GM19452 (cell line): ENCODE measurements around the gene TARS3.
"Not testable (repeated sequence)": the region's sequence is repeated elsewhere in the genome, so short reads cannot be mapped to it uniquely, and the experiment has no call there.

ENCODE experiments used
- ATAC-seq: cut with Tn5 transposase; IDR thresholded peaks from one replicate; pipeline ENCODE4 v1.9.1; 2021; ENCODE audit not compliant: unreplicated experiment

The TARS3 gene

DNA sequence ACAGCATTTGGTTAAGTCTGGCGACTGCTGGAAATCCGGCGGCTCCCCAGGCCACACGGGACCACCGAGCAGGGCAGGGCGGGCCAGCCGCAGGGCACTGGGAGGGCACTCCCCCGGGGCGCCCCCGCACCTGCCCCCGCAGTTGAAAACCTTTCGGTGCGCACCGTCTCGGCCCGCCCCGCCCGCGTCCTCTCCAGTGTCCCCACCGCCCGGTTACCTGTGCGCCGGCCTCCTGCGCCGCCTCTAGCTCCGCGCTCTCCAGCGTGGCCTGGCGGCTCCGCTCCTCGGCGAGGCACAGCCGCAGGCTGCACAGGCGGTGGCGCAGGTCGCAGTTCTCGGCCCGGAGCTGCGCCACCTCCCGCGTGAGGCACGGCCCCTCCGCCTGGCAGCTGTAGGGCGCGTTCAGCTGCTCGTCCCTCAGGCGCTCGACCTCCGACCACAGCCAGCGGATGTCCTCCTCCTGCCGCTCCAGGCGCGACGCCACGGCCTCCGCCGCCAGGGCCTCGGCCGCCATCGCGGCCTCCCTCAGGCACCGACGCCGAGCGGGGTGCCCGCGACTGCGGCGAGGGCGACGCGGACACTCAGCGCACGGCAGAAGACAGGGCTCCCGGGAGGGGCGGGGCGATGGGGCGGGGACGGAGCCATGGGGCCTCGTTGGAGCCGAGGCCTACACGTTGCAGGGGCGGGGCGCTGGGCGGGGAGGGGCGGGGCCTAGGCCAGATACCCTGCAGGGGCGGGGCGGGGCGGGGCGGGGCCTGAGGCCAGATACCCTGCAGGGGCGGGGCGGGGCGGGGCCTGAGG, at the start of gene TARS3:
Gene TARS3 (minus strand): TSS at position 600 of the 801 bp plus-strand sequence. CDS start 86 bp downstream, at position 514.
- ATAC-seq = peak; percentile 91

DNA sequence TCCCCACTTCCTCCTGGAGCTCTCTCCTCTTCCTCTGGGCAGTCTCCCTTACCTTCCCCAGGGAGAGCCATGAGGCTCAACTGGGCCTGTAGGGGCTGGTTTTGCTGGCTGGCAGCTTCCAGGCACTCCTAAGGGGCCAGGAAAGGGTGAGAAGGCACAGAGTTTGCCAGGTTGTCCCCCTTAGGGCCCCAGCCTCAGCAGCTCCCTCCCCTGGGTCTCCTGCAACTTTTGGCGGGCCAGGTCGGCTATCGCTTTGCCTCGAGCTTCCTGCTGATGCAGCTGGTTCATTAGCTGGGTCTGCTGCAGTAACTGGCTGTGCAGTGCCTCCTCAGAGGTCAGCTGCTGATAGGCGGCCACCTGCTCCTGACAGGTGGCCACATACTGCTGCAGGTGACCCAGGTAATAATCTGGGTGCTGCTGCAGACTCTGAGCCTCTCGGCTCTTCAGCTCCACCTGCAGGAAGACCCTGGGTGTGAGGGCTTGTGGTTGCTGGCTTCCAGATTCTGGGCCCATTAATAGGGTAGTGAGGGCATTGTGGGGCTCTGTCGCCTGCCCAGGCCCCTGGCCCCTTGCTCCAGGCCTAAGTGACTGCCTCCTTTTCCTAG, 49.3 kb upstream of the TARS3 start:
- ATAC-seq = no peak

DNA sequence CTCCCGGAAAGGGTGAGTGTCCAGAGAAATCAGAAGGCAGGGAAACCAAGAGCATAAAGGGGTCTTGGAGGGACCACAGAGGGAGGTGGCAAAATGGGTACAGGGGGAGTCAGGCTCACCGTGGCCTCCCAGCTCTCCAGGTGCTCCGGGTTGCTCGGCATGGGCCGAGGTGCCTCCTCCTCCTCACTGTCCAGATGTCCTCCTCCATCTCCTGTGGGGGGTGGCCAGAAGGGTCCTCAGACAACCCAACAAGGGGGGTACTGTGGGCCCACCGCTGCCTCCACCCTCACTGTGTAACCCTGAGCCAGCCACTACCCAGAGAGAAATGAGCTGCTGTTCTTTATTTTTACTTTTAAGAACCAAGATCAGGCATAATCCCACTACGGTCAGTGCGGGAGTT, 48.6 kb upstream of the TARS3 start:
- ATAC-seq = no peak

DNA sequence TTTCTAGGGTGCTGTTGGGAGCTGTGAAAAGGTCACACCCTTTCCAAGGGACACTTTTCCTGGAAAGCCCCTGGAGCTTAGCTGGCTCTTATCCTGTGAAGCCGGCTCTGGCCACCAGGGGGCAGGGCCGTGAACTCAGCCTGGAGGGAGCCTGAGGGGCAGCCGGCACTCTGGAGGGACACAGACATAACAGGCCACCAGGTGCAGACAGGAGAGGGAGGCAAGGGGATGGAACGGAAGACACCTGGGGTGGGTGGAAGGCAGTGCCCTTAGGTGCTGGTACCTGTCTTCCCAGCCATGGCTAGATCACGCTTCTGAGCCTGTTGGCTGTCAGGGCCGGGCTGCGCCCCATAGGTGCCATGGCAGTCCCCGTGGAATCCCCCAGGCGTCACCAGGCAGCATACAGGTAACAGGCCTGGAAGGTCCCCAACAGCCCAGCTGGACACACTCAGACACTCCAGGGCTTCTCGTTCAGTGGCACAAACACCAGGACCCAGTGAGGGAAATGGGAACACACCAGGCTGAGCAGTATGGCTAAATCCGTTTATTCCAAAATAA, 42.9 kb upstream of the TARS3 start:
- not testable (repeated sequence) for ATAC-seq

DNA sequence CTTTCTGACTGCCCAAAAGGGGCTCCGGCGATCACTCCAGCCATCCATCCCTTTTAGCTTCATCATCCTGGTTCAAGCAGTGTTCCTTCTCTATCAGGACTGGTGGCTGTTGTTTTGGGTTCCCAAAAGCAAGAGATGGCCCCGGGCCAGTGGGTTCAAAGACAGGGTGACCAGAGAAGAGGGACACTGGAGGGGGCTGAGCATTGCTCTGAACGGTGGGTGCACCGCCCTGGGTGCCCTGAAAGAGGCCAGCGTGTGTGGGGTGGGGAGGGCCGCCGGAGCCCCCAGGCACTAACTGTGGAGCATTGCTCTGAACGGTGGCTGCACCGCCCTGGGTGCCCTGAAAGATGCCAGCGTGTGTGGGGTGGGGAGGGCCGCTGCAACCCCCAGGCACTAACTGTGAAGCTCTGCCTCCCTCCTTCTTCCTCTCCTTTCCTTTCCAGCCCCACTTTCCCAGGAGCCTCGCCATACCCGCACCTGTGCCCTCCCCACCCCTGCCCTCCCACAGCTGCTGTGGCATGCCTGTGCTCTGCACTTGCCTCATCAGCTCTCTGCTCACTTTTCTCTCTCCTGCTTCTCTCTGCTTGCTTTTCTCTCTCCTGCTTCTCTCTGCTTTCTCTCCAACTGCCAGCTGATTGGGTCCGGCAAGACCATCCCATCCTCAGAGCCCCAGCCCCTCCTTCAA, 41.6 kb upstream of the TARS3 start:
- ATAC-seq = no peak

DNA sequence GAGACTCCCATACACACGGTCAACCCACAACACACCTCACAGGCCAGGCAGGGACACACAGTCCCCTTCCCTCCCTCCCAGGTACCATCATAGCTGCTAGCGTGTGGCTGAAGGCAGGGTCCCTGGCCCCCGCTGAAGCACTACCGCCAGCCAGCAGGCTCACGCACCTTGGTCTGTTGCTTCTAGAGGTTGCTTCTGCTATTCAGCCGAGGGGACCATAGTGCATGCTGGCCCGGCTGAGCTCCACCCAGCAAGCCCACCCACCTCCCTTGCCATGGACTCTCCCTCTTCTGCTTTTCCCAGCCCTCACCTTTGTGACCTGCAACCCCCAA, 41.0 kb upstream of the TARS3 start:
- not testable (repeated sequence) for ATAC-seq

DNA sequence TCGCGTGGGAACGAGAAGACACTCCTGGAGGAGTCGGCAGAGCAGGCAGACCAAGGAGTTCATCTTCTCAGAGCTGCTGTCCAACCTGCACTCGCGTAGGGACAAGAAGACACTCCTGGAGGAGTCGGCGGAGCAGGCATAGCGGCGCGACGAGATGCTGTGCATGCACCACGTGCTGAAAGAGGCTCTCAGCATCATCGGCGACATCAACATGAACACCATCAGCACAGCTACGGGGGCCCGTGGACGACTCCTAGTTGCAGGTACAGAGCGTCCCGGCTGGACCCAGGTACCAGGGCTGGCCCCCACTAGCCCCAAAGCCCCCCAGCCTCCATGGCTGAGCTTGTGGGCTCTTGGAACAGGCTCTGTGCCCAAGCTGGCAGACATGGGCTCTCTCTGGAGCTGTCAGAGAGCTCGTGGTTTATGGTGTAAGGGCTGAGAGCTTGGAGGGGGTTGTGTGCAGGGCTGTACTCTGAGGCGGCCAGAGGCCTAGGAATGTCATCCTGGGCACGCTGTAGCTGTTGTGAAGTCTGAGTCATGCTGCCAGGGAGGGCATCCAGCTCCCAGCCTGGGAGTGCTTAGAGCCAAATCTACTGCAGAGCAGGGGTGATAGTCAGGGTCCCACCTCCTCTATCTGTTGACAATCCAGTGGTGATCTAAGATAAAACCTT, 40.5 kb upstream of the TARS3 start:
- not testable (repeated sequence) for ATAC-seq

DNA sequence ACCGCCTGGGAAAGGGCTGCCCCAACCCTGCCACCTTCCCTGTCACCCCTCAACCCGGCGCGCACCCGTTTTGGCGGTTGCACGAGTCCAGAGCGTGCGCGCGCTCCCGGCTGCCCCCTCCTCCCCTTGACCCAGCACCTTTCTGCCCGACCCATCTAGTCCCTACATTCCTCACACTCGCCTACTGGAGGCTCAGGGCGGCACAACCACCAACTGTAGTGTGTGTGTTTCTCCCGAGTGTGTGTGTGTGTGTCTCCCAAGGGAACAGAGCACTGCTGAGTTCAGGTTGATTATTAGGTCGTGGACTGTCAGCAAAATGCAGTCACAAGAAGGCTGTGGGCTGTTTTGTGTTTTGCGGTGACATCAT, 22.4 kb upstream of the TARS3 start:
- ATAC-seq = peak; percentile 39

DNA sequence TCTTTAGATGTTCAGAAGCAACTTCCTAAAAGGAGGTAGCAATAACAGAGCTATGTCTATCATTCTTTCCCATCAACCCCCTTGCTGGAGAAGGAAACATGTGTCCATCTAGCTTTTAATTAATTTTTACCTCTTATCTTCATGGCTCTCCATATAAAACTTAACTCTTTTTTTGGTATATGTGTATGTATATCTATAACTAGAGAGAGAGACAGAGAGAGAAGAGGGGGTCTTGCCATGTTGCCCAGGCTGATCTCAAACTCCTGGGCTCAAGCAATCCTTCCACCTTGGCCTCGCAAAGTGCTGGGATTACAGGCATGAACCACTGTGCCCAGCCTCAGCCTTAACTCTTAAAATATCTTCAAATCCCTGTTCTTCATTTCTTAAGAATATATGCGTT, 10.6 kb upstream of the TARS3 start:
- not testable (repeated sequence) for ATAC-seq

DNA sequence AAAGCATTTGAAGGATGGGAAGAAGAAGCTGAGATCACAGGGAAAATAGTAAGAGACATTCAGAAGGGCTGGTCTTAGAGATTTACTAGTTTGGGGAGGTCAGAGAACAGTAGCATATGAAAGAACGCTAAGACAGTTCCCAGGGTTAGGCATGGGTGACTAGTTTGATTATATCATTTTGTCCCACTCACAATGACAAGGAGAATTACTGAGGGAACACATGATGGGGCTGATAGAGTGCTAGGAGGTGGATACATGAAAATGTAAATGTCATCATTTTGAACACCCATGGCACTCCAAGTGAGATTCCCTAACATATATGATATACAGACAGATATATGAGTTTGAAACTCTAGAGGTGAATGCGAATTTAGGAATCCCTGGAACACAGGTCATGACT, 9.3 kb upstream of the TARS3 start:
- no peak for ATAC-seq

DNA sequence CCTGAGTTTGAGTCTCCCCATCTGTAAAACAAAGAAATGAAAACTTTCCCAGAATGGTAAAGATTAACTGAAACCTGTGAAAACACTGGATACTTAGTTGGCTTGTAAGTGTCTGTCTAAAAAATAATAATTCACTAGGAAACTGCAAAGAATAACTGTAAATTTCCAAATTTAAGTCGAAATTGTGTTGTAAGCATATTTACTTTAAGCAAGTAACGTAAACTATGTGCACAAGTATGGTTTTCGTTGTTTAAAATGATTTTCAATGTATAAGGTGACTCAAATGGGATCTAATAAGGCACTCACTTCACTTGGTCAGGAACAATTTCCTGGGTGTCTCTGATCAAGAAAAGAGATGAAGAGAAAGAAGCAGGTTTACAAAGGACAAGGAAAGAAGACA, 8.5 kb upstream of the TARS3 start:
- no peak for ATAC-seq

DNA sequence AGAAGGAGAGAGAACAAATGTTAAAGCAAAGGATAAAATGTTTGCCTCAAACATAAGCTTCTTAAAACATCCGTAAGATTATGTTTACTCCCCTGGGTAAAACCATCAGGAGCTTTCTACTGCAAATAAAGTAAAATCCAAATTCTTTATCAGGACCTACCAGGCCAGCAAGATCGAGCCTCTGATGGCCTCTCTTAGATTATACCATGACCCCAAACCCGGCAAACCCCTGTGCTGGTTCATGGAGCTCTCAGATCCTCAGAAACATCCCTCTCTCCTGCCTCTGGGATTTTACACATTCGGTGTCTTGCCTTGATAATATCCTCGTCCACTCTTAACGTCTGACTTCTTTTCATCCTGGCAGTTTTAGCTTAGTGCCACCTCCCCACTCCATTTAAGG, 7.5 kb upstream of the TARS3 start:
- ATAC-seq = no peak

DNA sequence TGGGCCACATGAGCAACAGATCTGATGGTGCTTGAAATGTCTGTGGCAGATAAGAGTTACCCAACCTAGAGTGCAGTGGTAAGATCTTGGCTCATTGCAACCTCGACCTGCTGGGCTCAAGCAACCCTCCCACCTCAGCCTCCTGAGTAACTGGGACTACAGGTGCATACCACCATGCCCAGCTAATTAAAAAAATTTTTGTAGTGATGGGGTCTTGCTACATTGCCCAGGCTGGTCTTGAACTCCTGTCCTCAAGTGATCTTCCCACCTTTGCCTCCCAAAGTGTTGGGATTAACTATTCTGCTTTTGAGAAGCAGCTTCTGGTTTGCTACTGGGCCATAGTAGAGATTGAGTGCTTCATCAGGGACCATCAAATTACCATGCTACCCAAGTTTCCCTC, 2.9 kb upstream of the TARS3 start:
- ATAC-seq = no peak

DNA sequence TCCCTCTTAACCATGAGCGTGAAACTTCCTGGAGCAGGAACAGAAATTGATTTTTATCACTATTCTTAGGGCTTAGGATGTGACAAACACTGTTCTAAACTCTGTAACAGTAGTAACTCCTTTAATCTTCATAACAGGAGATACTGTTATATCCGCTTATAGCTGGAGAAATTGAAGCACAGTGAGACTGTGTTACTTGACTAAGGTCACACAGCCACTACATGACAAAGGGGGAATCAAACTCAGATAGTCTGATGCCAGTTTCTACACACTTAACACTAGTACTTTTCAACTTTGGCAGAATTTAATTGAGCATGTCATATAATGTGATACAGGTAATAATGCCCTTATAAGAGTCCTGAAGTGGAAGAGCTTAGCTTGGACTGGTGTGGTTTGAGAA, 800 bp upstream of the TARS3 start:
- ATAC-seq = no peak

DNA sequence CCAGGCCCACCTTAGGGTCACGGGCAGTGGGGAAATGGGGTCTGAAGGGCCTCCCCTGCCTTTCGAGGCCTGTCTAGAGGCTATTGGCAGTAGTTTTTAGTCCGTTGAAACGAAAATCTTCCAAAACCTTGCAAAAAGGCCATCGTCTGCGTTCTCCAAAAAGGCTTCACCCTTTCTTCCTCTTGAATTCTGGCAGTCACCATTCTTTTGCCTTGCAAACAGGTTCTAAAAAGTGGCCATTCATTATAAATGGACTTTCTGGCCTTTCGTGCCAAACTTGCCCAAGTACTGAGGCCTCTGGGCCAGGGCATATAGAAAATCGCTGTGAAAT, 367 bp upstream of the TARS3 start:
- ATAC-seq = no peak

DNA sequence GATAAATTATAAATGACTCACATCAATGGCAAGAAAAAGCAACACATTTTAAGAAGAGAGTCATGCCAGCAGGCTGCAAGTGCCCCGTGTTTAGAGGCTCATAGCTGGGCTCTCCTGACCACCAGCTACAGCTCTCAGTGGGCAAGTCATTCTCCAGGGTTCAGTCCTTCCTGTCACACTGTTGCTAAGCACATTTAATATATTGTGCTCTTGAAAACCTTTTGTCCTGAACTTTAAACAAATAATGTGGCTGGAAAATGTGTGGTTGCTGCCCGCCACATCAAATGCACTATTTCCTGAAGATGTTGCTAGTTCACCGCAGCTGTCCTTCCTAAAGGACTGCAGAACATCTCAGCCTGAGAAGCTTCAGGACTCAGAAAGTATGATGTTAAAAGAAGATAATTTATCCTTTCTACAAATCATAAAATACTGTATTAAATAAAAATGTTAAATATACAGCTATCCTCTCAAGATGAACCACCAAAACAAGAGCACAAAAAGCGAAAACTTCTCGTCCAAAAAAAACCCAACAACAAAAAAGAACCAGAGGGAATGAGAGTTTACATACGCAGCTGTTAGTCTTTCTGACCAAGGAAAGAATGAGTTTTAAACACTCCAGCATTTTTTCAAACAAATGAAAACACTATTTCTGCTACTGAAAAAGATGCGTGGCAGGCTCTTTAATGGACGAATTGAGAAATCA, 951 bp downstream of the TARS3 start:
- peak; percentile 30 for ATAC-seq

DNA sequence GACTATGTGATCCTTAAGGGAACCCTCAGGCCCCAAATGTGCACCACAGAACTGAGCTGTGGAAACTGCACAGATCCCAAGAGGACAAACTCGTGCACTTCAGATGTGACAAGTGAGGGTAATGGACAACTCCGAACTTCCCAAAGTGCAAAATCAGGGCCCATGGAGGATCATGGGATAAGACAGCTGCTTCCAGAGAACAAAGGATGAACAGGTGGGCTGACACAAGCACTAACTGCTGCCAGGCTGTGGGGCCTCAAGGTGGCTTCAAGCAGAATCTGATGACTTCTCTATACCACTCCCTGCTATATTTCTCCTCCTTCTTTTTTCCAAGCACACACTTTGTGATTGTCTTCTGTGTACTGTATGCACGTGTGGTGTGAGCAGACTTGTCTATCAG, 5.4 kb downstream of the TARS3 start:
- no peak for ATAC-seq

DNA sequence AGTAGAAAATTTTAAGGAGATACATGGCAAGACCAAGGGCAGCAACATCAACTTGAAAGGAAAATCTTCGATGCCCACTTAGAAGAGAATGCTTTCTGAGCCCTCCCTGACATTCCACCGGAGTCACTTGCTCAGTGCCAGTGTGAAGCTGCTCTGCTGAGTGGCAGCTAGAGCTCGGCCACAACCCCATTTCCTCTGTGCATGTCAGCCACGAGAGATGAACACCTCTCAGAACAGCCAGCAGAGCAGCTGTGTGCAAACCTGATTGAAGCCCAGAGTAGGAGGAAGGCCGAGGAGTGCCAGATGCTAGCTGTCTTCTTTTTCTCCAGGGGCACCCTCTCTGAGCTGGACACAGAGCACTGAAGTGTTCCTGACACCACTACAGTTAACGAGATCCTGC, 12.2 kb downstream of the TARS3 start:
- ATAC-seq = no peak

DNA sequence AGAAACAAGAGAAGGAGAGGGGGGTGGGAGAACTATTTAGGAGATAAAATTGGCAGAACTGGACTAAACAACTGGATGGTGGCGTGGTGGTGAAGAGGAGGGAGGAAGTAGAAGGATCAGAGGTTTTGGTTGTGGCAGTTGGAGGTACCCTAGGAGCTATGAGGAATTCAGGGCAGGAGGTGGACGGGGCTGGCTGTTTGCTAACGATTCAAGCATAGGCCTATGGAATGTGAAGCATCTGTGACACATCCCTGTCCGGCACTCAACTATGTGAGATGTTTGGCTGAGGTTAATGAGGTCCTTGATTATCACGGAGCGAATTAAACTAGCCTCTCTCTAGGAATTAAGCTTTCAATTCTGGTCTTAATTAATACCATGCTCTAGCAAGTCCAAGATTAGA, 13.5 kb downstream of the TARS3 start:
- no peak for ATAC-seq

DNA sequence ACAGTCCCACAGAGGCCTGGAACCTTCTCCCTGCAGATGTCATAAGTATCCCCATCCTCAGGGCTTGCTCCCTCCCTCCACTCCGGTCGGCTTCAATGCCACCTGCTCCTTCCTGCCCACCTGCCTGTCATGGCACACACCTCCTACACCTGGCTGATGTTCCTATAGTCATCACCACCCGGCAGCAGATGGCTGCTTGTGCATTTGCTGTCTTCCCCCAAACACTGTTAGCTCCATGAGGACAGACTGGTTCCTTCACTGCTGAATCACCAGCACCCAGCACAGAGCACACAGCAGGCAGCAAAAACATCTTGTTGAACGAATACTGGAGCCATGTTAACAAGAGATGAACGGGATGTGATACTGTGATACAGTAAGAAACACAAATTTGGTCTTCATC, 14.8 kb downstream of the TARS3 start:
- no peak for ATAC-seq

DNA sequence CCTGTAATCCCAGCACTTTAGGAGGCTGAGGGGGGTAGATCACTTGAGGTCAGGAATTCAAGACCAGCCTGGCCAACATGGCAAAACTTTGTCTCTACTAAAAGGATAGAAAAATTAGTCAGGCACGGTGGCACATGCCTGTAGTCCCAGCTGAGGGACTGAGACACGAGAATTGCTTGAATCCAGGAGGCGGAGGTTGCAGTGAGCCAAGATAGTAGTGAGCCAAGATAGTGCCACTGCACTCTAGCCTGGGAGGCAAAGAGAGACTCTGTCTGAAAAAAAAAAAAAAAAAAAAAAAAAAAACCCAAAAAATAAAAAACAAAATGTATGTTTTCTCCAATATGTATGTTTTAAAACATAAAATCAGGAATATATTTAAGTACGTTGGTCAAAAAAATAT, 16.3 kb downstream of the TARS3 start:
- ATAC-seq = no peak
